Endothelial cell (in vitro differentiated cells): Measurements from ENCODE around the gene TBC1D22A. TPM values are rescaled to one million over a fixed set of nuclear protein-coding genes. Genes with fewer than 3 reads are reported as not detected.

Source experiments
- DNase-seq: peaks from one replicate; pipeline ENCODE4 v3.0.0; 2021; ENCODE audit warnings: low spot score
- H3K27ac Mint-ChIP-seq: one replicate; pipeline ENCODE4 v1.8.0; 2021; ENCODE audit warnings: mixed read lengths, inconsistent platforms; ENCODE audit not compliant: unreplicated experiment
- H3K27me3 Mint-ChIP-seq: one replicate; pipeline ENCODE4 v1.8.0; 2021; ENCODE audit warnings: mild to moderate bottlenecking, moderate library complexity, mixed read lengths, inconsistent platforms; ENCODE audit not compliant: unreplicated experiment
- H3K36me3 Mint-ChIP-seq: one replicate; pipeline ENCODE4 v1.8.0; 2021; ENCODE audit warnings: mild to moderate bottlenecking, low read depth, mixed read lengths, inconsistent platforms; ENCODE audit not compliant: unreplicated experiment
- H3K4me1 Mint-ChIP-seq: one replicate; pipeline ENCODE4 v1.8.0; 2021; ENCODE audit warnings: mild to moderate bottlenecking, mixed read lengths, inconsistent platforms; ENCODE audit not compliant: unreplicated experiment
- H3K4me3 Mint-ChIP-seq: one replicate; pipeline ENCODE4 v1.8.0; 2021; ENCODE audit warnings: mild to moderate bottlenecking, mixed read lengths, inconsistent platforms; ENCODE audit not compliant: unreplicated experiment
- H3K9me3 Mint-ChIP-seq: one replicate; pipeline ENCODE4 v1.8.0; 2021; ENCODE audit warnings: mixed read lengths, inconsistent platforms; ENCODE audit not compliant: unreplicated experiment
- CTCF ChIP-seq: fragments of 200-600 bp; sonication (generic); IDR thresholded peaks from one replicate; pipeline ENCODE4 v1.5.0; 2021; ENCODE audit warnings: antibody characterized with exemption; ENCODE audit not compliant: unreplicated experiment
- total RNA-seq: library from RNA; stranded (reverse); fragmentation: NEBNext Ultra II Directional; extraction: Animal tissue kit (Norgen Biotek cat#: 25700); gene quantifications from one replicate; pipeline ENCODE4 v1.2.1, GENCODE V29; 2021; ENCODE audit not compliant: unreplicated experiment

TBC1D22A gene
- total RNA-seq, 1 donor from 2014 or later, result 25.3 TPM

DNA sequence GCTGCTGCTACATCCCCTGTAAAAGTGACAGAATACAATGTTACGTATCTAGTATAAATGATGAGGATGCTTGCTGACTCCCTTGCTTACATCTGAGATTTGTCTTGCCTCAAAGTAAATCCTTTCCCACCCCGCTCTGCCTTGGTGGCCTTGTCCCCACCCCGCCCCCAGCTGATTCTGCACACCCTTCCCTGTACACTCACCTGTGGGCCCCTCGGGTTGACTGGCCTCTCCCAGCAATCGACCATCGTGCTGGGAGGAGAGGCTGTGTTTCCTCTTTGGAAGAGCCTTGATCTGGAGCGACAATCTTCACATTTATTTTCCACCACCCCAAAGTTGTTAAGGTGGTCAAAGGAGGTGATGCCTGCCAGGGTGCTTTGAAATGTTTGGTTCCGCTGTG, 249.4 kb downstream of the TBC1D22A start:
- no peak for DNase-seq
- no peak overlapping the region for H3K4me3 Mint-ChIP-seq
- TF ChIP-seq CTCF, result no peak
- H3K27ac Mint-ChIP-seq, result no peak overlapping the region
- H3K4me1 Mint-ChIP-seq, result peaks cover 2% of the 10 kb centered on the region
- no peaks in the 10 kb centered on the region for H3K9me3 Mint-ChIP-seq
- peaks cover 3% of the 10 kb centered on the region for H3K27me3 Mint-ChIP-seq
- H3K36me3 Mint-ChIP-seq, result peaks cover 11% of the 10 kb centered on the region

DNA sequence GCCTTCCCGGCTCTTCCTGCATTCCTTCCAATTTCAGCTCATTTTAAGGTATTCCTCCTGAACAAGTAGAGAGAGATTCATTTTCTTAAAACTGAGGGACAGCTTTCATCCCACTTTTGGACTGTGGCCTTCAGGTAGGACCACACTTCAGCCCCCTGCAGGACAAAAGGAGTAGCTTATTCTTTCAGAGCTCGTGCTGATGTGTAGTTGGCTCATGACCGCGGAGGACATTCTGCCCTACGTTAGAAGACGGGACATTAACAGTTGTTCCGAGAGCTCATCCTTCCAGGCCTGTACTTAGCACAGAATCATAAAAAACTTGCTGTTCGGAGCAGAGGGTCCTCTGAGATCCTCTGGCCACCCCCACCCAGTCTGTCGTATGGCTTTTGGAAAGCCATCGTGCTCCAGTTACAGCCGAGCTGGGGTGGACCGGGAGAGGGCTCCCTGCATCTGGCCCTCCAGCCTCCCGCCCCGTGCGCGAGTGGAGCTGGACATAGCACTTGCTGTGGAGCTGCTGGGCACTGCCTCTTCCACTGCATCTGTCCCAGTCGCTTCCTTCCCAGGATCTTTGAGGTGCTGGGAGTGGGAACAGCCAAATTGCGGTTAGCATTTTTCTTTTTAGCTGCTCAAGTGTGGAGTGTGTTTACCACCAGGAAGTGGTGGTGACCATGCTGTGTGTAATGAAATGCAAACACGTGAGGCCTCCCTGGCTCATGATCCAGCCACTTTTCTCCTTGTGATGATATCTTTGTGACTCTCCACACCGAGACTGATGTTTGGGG, 250.3 kb downstream of the TBC1D22A start:
- peak; percentile 49 for TF ChIP-seq CTCF
- DNase-seq, result no peak
- Mint-ChIP-seq H3K27ac (no peak overlapping the region), H3K9me3 (no peaks in the 10 kb centered on the region), H3K4me3 (no peak overlapping the region), H3K27me3 (peaks cover 3% of the 10 kb centered on the region), H3K4me1 (peaks cover 2% of the 10 kb centered on the region), H3K36me3 (peaks cover 14% of the 10 kb centered on the region)

DNA sequence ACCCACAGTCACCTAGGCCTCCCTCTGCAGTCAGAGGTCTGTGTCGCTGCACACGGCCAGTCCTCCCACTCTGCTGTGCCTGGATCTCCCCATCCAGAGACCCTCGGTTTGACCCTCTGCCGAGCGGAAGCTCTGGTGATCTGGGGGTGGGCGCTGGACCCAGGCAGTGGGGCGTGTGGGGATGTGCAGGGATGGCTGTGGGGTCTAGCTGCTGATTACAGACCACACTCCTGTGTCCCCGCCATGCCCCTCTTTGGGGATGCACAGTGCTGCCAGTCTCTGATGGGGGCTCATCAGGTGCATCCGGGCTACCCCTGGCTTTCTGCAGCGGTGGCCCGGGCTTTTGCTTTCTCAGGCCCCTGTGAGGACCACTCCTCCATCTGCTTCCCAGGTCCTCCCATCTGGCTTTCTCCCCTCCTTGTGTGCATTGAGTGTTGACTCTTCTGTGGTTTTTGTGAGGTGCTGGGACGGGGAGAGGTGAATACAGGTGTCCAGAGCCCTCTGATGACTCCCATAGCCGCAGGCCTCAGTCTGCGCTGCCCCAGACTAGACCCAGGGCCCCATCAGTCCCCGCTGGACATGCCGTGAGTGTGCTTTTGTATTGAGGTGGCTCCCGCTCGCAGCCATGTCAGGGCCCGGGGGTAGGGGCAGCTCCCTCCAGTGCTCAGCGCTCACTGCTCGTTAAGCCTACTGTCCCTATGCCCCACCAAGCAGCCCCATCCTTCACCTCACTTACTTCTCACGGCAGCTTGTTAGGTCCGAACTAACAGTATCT, 251.6 kb downstream of the TBC1D22A start:
- peaks cover 2% of the 10 kb centered on the region for H3K4me1 Mint-ChIP-seq
- H3K9me3 Mint-ChIP-seq, result no peaks in the 10 kb centered on the region
- H3K27ac Mint-ChIP-seq, result no peak overlapping the region
- peaks cover 20% of the 10 kb centered on the region for H3K36me3 Mint-ChIP-seq
- TF ChIP-seq CTCF, result no peak
- DNase-seq, result no peak
- no peak overlapping the region for H3K4me3 Mint-ChIP-seq
- H3K27me3 Mint-ChIP-seq, result peaks cover 6% of the 10 kb centered on the region

- DNase-seq, result no peak
- Mint-ChIP-seq H3K9me3 (no peaks in the 10 kb centered on the region), H3K4me3 (no peak overlapping the region), H3K36me3 (peaks cover 25% of the 10 kb centered on the region), H3K27ac (no peak overlapping the region), H3K4me1 (peaks cover 2% of the 10 kb centered on the region), H3K27me3 (peaks cover 8% of the 10 kb centered on the region)
- TF ChIP-seq CTCF, result no peak
These were observed 252.3 kb downstream of the TBC1D22A start for GRCh38 chr22:47014636-47015345.
